H7 (cell line): ENCODE data around the gene HDAC4. TPM values are rescaled to one million over a fixed set of nuclear protein-coding genes. Genes with fewer than 3 reads are reported as not detected.

Source experiments
- DNase-seq: peaks from one replicate; pipeline ENCODE4 v3.0.0; 2012
- H3K27me3 ChIP-seq: 2 replicates; pipeline ENCODE4 v1.6.0; 2011; ENCODE audit warnings: mild to moderate bottlenecking, low read length; ENCODE audit not compliant: control insufficient read depth, insufficient read depth
- H3K36me3 ChIP-seq: replicated peaks from 2 replicates; pipeline ENCODE4 v1.5.1; 2011; ENCODE audit warnings: low read length; ENCODE audit not compliant: control insufficient read depth, insufficient read depth
- H3K4me3 ChIP-seq: 2 replicates; pipeline ENCODE4 v1.5.1; 2011; ENCODE audit warnings: low read depth, mild to moderate bottlenecking, control low read depth, low read length, moderate library complexity; ENCODE audit not compliant: insufficient read depth
- total RNA-seq: library from RNA; depleted of rRNA; stranded (reverse); fragments of >200 nt; shearing (Covaris generic); gene quantifications from 2 replicates; pipeline ENCODE4 v1.2.3, GENCODE V29; 2014

Gene HDAC4
- total RNA-seq, 1 experiment from 2014 or later, result 18.1 TPM

- no peak for DNase-seq
- H3K36me3 ChIP-seq, result no peaks in the 10 kb centered on the region
- H3K27me3 ChIP-seq, result no peaks in the 10 kb centered on the region
- no peak overlapping the region for H3K4me3 ChIP-seq
These were observed 92.0 kb downstream of the HDAC4 start for GRCh38 chr2:239308661-239309397.

DNA sequence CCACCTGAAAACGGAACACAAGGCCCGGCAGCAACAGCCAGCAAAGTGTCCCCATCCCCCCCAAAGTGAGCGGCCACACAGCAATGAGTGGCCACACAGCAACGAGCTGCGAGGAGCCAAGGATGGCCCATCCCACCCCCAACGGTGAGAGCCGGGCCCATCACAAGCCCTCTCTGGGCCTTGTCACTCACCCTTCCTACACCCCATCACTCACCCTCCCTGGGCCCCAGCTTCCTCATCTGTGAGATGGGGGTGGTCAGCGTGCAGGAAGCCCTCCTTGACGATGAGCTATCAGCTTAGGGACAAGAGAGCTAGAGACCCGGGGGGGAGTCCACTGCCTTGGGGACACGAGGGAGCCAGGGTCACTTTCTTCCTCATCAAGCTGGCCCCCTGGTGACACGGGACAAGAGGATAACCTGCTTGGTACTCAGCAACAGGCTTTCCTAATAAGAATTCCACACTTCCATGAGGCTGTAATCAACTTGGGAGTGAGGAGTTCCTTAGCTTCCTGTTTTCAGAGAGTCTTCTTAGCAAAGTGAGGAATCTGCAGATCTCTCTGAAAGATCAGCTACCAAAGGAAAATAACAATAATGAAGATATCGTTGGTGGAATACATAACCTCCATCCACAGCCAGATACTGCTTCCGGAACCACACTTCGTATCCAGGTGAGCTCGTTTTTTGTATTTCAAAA is 92.8 kb downstream of the HDAC4 start:
- no peak for DNase-seq
- H3K4me3 ChIP-seq, result no peak overlapping the region
- H3K27me3 ChIP-seq, result no peaks in the 10 kb centered on the region
- H3K36me3 ChIP-seq, result no peaks in the 10 kb centered on the region

DNA sequence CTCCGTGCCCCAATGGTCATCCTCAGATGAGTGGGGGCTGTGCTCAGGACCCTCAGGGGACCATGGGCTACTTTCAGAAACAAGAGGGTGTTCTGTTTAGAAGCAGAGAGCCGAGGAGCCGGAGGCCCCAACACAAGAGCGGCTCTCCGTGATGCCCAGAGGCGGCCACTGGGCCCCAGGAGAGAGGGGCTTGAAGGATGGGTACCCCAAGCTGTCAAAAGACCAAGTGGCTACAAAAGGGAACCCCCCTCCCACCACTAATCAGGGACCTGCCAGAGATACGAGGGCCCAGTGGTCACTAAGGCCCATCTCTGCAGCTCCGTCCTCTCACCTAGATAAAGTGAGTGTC is 93.6 kb downstream of the HDAC4 start:
- no peaks in the 10 kb centered on the region for H3K27me3 ChIP-seq
- no peak overlapping the region for H3K4me3 ChIP-seq
- no peaks in the 10 kb centered on the region for H3K36me3 ChIP-seq
- no peak for DNase-seq

DNA sequence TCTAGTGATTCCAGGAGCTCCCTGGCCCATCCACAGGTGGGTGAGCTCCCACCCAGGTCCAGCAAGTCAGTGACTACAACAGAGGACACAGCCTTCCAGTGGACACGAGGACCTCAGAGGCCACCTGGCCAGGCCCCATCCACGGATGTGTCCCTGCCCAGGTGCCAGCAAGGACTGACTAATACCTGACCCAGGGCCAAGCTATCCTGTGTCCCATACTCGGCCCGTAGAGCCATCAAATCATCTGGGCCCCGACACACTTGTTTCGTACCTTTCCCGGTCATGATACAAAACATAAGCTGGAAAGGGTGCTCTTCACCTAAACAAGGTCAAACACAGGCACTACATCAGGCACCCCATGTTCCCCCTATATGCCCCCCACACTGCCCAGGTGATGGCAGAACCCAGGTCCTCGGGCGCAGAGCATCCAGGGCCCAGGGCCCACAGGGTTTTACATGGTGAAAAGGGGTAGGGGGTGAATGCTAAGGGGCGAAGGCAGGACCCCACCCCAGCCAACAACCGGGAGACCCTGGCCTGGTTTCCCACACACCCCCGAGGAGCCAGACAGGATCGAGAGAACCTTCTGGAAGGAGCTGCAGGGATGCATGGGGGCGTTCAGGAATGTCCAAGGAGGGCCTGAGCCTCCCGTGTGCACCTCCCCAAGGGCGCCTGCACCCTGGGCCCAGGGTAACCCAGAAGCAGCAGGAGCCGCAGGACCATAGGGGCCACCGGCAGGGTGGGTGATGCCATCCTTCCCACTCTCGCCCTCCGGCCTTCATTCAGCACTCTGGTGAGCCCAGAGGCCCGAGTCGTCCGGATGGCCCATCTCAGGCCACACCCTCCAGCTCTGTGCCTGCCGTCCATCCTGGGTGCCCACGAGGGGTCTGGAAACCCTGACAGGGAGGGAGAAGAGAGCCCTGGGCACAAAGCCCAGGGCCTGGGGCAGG is 94.3 kb downstream of the HDAC4 start:
- no peaks in the 10 kb centered on the region for H3K27me3 ChIP-seq
- no peak for DNase-seq

GRCh38 chr2:239305771-239306170 is 95.0 kb downstream of the HDAC4 start:
- no peaks in the 10 kb centered on the region for H3K27me3 ChIP-seq

More for the DNA sequence above, 94.3 kb downstream of the HDAC4 start:
- no peaks in the 10 kb centered on the region for H3K36me3 ChIP-seq
- no peak overlapping the region for H3K4me3 ChIP-seq

DNA sequence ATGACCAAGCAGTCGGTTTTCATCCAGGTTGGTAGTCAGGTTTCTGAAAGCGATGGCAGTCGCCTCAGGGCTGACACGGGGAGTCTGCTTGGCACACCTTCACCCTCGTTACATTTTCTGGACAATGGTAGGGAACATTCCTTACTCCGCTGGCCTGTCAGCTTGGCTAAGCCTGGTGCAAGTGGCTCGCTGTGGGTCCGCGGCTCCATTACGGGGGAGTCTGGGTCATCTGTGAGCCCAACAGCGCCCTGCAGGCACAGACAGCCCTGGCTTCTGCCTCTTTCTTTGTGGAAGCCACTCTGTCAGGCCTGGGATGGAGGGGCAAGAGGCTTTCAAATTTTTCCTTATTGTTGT is 95.6 kb downstream of the HDAC4 start:
- H3K4me3 ChIP-seq, result no peak overlapping the region
- no peaks in the 10 kb centered on the region for H3K27me3 ChIP-seq
- H3K36me3 ChIP-seq, result no peaks in the 10 kb centered on the region
- DNase-seq, result no peak

More at GRCh38 chr2:239305771-239306170, 95.0 kb downstream of the HDAC4 start:
- Histone ChIP-seq H3K36me3 (no peaks in the 10 kb centered on the region), H3K4me3 (no peak overlapping the region)
- no peak for DNase-seq

DNA sequence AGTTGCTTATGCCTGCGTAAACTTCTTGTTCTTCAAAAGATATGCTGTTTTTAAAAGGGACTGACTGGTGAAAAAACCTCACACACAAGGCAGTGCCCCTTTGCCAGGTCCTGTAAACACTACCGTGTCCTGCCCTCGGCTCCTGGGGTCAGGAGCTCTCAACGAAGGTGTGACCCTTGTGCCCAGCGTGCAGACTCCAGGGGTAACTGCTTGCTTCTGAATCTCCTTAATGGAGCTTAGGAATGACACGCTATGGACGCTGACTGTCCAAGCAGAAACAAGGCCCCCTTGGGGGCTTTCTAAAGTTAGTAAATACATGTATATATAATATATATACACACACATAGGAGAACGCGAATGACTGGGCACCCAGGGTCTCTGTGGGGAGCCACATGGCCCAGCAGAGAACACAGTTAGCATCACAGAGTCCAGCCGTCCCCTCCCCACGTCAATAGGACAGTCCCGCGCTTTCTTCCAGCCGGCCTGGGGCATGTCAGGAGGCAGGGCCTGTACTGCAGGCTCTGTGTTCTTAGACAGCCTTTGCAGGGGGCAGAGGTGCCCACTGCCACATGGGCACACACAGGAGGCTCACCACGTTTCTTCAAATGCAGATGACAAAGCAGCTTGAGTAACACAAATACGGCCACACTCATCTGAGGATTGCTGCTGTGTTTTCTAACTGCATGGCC is 96.1 kb downstream of the HDAC4 start:
- no peaks in the 10 kb centered on the region for H3K27me3 ChIP-seq
- no peaks in the 10 kb centered on the region for H3K36me3 ChIP-seq
- H3K4me3 ChIP-seq, result no peak overlapping the region
- DNase-seq, result no peak

GRCh38 chr2:239303711-239304532 is 96.9 kb downstream of the HDAC4 start:
- no peaks in the 10 kb centered on the region for H3K36me3 ChIP-seq
- no peak overlapping the region for H3K4me3 ChIP-seq
- DNase-seq, result no peak
- H3K27me3 ChIP-seq, result no peaks in the 10 kb centered on the region

DNA sequence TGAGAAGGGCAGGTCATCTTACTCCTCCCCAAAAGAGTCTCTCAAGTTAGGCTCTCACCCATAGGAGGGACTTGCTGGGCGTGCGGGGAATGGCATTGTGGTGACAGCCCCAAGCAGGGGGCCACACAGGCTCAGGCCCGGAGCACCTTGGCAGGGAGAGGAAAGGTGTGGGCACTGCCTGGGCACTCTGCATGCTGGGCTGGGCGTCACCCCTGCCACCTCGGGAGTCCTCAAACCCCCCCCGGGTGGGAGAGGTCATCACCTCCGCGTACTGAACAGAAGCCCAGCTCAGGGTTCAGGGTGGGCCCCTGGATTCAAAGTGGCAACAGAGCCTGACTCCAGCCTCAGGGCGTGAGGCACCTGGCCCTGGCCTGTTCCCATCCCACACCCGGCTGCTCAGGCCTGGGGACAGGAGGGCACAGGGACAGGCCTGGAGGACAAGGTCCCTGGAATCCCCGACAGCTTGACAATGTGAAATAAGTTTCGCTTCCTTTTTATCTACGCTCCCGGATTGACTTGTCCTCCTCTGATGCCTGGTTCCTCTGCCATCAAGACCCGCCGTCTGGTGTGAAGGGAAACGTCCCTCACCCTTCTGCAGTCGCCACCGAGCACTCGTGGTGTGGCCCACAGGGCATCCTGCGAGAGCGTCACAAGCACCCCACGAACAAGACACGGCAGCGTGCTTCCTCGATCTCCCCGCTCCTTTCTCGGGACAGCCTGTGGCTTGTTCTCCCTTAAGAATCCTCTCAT is 97.8 kb downstream of the HDAC4 start:
- no peak for DNase-seq
- no peaks in the 10 kb centered on the region for H3K27me3 ChIP-seq
- no peak overlapping the region for H3K4me3 ChIP-seq
- H3K36me3 ChIP-seq, result no peaks in the 10 kb centered on the region

DNA sequence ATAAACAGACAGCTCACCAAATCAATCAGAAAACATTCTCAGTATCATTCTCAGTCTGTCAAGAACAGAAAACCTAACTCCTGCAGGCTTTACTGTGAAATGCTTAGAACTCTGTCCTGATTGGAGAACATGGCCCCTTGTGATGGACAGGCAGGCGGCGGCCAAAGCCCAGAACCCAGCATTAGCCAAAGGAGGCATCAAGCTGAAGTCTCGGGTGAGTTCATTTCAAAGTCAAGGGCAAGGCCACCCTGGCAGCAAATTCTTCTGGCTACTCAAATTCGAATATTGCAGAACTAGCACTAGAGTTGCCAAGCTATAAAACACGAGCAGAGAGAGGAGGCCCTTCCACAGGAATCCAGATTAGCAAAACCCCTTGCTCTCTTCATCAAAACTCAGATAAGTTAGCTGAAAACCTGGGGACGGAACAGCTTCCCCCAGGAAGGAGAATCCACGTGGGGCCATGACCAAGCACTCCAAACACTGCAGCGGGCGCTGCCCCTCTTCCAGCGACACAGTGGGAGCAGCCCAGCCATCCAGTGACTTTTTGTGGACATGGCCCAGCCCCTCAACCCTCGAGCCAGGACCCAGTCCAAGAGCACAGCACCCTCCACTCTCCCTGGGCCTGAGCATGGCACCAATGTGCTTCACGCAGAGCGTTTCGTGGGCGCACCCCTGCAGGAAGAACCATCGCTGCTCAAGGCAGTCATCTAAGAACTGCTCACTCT is 98.6 kb downstream of the HDAC4 start:
- DNase-seq, result no peak
- no peaks in the 10 kb centered on the region for H3K27me3 ChIP-seq

DNA sequence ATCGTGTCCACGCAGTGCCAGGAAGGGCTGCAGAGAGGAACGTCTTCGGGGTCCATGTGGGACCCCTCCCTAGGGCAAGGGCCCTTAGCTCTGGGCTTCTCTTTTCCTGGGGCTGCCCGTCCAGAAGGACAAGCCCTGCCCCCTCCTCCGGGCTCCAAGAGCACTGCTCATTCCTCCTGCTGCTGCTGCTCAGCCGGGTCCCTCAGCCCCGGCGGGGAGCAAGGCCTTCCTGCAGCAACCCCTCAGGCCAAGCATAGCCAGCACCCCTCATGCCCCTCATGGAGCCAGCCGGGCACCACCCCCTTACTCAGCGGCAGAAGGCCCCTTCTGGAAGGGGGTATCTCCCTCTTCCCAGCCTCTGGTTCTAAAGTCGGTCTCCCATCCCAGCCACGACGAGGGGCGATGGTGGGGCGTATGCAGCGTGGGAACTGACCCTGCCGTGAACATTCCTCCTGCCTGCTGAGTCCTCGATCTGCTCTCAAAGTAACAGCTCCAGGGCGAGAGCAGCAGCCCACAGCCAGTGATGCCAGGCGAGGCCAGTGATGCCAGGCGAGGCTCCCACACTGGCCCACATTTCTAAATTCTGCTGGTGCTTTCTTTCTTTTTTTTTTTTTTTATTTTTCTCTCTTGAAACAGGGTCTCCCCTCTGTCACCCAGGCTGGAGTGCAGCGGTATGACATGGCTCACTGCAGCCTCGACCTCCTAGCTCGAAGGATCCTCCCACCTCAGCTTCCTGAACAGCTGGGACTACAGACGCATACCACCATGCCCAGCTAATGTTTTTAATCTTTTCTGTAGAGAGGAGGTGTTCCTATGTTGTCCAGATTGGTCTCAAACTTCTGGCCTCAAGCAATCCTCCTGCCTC is 99.7 kb downstream of the HDAC4 start:
- no peak for DNase-seq
- no peaks in the 10 kb centered on the region for H3K27me3 ChIP-seq
- H3K4me3 ChIP-seq, result no peak overlapping the region
- no peaks in the 10 kb centered on the region for H3K36me3 ChIP-seq

More for the DNA sequence above, 98.6 kb downstream of the HDAC4 start:
- H3K36me3 ChIP-seq, result no peaks in the 10 kb centered on the region
- H3K4me3 ChIP-seq, result no peak overlapping the region

DNA sequence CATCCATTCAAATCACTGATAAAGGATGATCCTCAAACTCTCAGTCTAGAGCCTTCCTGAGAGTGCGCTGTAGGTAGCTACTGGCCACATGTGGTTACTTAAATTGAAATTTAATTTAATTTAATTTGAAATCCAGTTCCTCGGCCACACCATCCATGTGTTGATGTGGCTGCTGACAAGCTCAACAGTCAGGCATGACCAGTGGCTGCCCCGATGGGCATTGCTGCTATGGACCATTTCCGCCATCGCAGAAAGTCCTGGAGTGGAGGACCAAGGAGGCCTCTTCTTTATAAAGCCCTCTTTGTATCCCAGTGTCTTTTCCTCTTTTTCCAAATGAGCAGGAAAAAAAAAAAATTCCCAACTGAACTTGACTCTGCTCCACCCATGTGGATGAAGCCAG is 100.6 kb downstream of the HDAC4 start:
- no peaks in the 10 kb centered on the region for H3K36me3 ChIP-seq
- H3K4me3 ChIP-seq, result no peak overlapping the region
- DNase-seq, result no peak
- H3K27me3 ChIP-seq, result no peaks in the 10 kb centered on the region
